Stimulated activated CD4-positive, alpha-beta T cell treated with anti-CD3 and anti-CD28 coated beads, TNF-alpha, amount 100 ng/mL, for 4 hours (primary cell): ENCODE data around the gene SERPINB3.
"Not testable (repeated sequence)": the region's sequence is repeated elsewhere in the genome, so short reads cannot be mapped to it uniquely, and the experiment has no call there.

Experiments
- DNase-seq, 3 experiments: peaks; one replicate each; pipeline ENCODE4 v3.0.0-alpha.2; 2020; ENCODE audit warnings: low read depth in 3 of 3

SERPINB3 gene

GRCh38 chr18:63646936-63647335, 14.8 kb downstream of the SERPINB3 start:
- DNase-seq: no peak

- not testable (repeated sequence) for DNase-seq
Measured at GRCh38 chr18:63644694-63645093, 17.0 kb downstream of the SERPINB3 start.

GRCh38 chr18:63644142-63644541, 17.6 kb downstream of the SERPINB3 start, which contains the start of gene SERPINB4:
Gene SERPINB4 (minus strand): TSS chr18:63644256. CDS start chr18:63643577, 679 bp downstream.
- not testable (repeated sequence) for DNase-seq

GRCh38 chr18:63642668-63643356, 18.9 kb downstream of the SERPINB3 start:
- DNase-seq: not testable (repeated sequence)

GRCh38 chr18:63641157-63641680, 20.5 kb downstream of the SERPINB3 start:
- not testable (repeated sequence) for DNase-seq

GRCh38 chr18:63637703-63638102, 24.0 kb downstream of the SERPINB3 start:
- DNase-seq: no peak

- DNase-seq: no peak
Measured at GRCh38 chr18:63627819-63628218, 33.9 kb downstream of the SERPINB3 start.

GRCh38 chr18:63626431-63626830, 35.3 kb downstream of the SERPINB3 start:
- no peak for DNase-seq

- no peak for DNase-seq
Measured at GRCh38 chr18:63624863-63625262, 36.8 kb downstream of the SERPINB3 start.

- DNase-seq: no peak
Measured at GRCh38 chr18:63619661-63620060, 42.0 kb downstream of the SERPINB3 start.

GRCh38 chr18:63617915-63618234, 43.8 kb downstream of the SERPINB3 start:
- DNase-seq: no peak

GRCh38 chr18:63617049-63617914, 44.4 kb downstream of the SERPINB3 start:
- no peak for DNase-seq

GRCh38 chr18:63613420-63613819, 48.3 kb downstream of the SERPINB3 start:
- DNase-seq: no peak

GRCh38 chr18:63606526-63606925, 55.2 kb downstream of the SERPINB3 start:
- no peak for DNase-seq
